Neural progenitor cell (in vitro differentiated cells): ENCODE measurements around the gene RAD1. TPM values are rescaled to one million over a fixed set of nuclear protein-coding genes. Genes with fewer than 3 reads are reported as not detected.

Experiments used
- DNase-seq: peaks from one replicate; pipeline ENCODE4 v3.0.0-alpha.2; 2016; ENCODE audit warnings: low spot score
- H2AFZ ChIP-seq: fragments of 200-600 bp; sonication (generic); replicated peaks from 2 replicates; pipeline ENCODE4 v1.6.1; 2016; ENCODE audit warnings: antibody characterized with exemption
- H3F3A ChIP-seq: fragments of 200-600 bp; sonication (generic); 2 replicates; pipeline ENCODE4 v1.6.1; 2016; ENCODE audit warnings: antibody characterized with exemption, low read depth
- H3K27ac ChIP-seq: fragments of 200-600 bp; sonication (generic); 2 replicates; pipeline ENCODE4 v1.5.1; 2016; ENCODE audit warnings: mild to moderate bottlenecking
- H3K27me3 ChIP-seq: fragments of 200-600 bp; sonication (generic); 2 replicates; pipeline ENCODE4 v1.6.1; 2016; ENCODE audit warnings: mild to moderate bottlenecking, moderate library complexity
- H3K36me3 ChIP-seq: fragments of 200-600 bp; sonication (generic); 2 replicates; pipeline ENCODE4 v1.5.1; 2016
- H3K4me1 ChIP-seq: fragments of 200-600 bp; sonication (generic); 2 replicates; pipeline ENCODE4 v1.6.1; 2016; ENCODE audit warnings: mixed run types
- H3K4me2 ChIP-seq: fragments of 200-600 bp; sonication (generic); 2 replicates; pipeline ENCODE4 v1.6.1; 2016
- H3K4me3 ChIP-seq: fragments of 200-600 bp; sonication (generic); 2 replicates; pipeline ENCODE4 v1.5.1; 2016
- H3K79me2 ChIP-seq: fragments of 200-600 bp; sonication (generic); 2 replicates; pipeline ENCODE4 v1.6.1; 2016; ENCODE audit warnings: low read depth
- H3K9ac ChIP-seq: fragments of 200-600 bp; sonication (generic); 2 replicates; pipeline ENCODE4 v1.6.1; 2016
- H3K9me3 ChIP-seq: fragments of 200-600 bp; sonication (generic); 2 replicates; pipeline ENCODE4 v1.5.1; 2016; ENCODE audit warnings: low read depth
- H4K20me1 ChIP-seq: fragments of 200-600 bp; sonication (generic); 2 replicates; pipeline ENCODE4 v1.6.1; 2016; ENCODE audit warnings: low read depth
- H3K27ac Mint-ChIP-seq: 3 replicates; pipeline ENCODE4 v1.8.0; 2021; ENCODE audit warnings: mixed read lengths
- H3K27me3 Mint-ChIP-seq: 2 replicates; pipeline ENCODE4 v1.8.0; 2022; ENCODE audit warnings: low read depth, mild to moderate bottlenecking, inconsistent platforms, moderate library complexity, mixed read lengths; ENCODE audit not compliant: insufficient read depth
- H3K36me3 Mint-ChIP-seq: 3 replicates; pipeline ENCODE4 v1.8.0; 2021; ENCODE audit warnings: mixed read lengths
- H3K4me1 Mint-ChIP-seq: 3 replicates; pipeline ENCODE4 v1.8.0; 2021; ENCODE audit warnings: mixed read lengths
- H3K4me3 Mint-ChIP-seq: 3 replicates; pipeline ENCODE4 v1.8.0; 2021; ENCODE audit warnings: mild to moderate bottlenecking, moderate library complexity, mixed read lengths
- H3K9me3 Mint-ChIP-seq: 3 replicates; pipeline ENCODE4 v1.8.0; 2020; ENCODE audit warnings: mixed read lengths
- EZH2 ChIP-seq: fragments of 200-600 bp; sonication (generic); IDR thresholded peaks from 2 replicates; pipeline ENCODE4 v1.6.1; 2017; ENCODE audit warnings: antibody characterized with exemption, mild to moderate bottlenecking, moderate library complexity
- EZH2phosphoT487 ChIP-seq: fragments of 200-600 bp; sonication (generic); IDR thresholded peaks from 2 replicates; pipeline ENCODE4 v1.6.1; 2017; ENCODE audit warnings: antibody characterized with exemption
- total RNA-seq: library from RNA; depleted of rRNA; stranded (reverse); fragments of >200 nt; gene quantifications from 2 replicates; pipeline ENCODE4 v1.2.3, GENCODE V29; 2015; ENCODE audit warnings: low replicate concordance
- TF ChIP-seq, protein P1 (sequence below): fragments of 200-600 bp; sonication (generic); IDR thresholded peaks from 2 replicates; pipeline ENCODE4 v1.5.1; 2017; ENCODE audit warnings: antibody characterized with exemption, mild to moderate bottlenecking

The RAD1 gene
- total RNA-seq, 1 donor from 2014 or later, result 40.6 TPM

DNA sequence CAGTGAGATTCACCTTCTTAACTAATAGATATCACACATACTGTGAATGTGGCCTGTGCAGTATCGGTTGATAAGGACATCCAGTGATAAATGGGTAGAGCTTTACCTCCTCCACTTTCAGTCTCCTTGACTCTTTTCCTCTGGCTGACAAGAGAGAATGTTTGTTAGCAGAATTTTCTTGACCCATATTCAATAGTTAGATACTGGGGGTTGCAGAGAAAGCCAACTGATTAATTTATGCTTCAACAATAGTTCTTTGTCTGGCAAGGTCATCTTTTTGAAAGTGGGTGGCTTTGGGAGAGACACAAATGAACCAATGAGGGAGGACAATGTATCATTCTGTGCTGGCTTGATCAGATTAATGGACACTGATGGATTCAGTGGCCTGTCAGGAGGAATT lies 46.0 kb downstream of the RAD1 start:
- Histone ChIP-seq H3K27me3 (no peaks in the 10 kb centered on the region), H2AFZ (no peak overlapping the region), H3K79me2 (no peaks in the 10 kb centered on the region), H3F3A (no peaks in the 10 kb centered on the region), H3K4me1 (no peaks in the 10 kb centered on the region), H4K20me1 (no peaks in the 10 kb centered on the region), H3K27ac (no peak overlapping the region), H3K4me3 (no peak overlapping the region), H3K9me3 (no peaks in the 10 kb centered on the region), H3K36me3 (no peaks in the 10 kb centered on the region), H3K4me2 (no peak overlapping the region), H3K9ac (no peak overlapping the region)
- Mint-ChIP-seq H3K27me3 (peaks cover 2% of the 10 kb centered on the region), H3K27ac (no peak overlapping the region), H3K4me3 (no peak overlapping the region), H3K36me3 (peaks cover 11% of the 10 kb centered on the region), H3K4me1 (peaks cover 10% of the 10 kb centered on the region), H3K9me3 (peaks cover 5% of the 10 kb centered on the region)
- TF ChIP-seq EZH2phosphoT487 (no peak), EZH2 (no peak)
- TF ChIP-seq, protein P1, sequence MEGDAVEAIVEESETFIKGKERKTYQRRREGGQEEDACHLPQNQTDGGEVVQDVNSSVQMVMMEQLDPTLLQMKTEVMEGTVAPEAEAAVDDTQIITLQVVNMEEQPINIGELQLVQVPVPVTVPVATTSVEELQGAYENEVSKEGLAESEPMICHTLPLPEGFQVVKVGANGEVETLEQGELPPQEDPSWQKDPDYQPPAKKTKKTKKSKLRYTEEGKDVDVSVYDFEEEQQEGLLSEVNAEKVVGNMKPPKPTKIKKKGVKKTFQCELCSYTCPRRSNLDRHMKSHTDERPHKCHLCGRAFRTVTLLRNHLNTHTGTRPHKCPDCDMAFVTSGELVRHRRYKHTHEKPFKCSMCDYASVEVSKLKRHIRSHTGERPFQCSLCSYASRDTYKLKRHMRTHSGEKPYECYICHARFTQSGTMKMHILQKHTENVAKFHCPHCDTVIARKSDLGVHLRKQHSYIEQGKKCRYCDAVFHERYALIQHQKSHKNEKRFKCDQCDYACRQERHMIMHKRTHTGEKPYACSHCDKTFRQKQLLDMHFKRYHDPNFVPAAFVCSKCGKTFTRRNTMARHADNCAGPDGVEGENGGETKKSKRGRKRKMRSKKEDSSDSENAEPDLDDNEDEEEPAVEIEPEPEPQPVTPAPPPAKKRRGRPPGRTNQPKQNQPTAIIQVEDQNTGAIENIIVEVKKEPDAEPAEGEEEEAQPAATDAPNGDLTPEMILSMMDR, result no peak
- DNase-seq, result no peak

DNA sequence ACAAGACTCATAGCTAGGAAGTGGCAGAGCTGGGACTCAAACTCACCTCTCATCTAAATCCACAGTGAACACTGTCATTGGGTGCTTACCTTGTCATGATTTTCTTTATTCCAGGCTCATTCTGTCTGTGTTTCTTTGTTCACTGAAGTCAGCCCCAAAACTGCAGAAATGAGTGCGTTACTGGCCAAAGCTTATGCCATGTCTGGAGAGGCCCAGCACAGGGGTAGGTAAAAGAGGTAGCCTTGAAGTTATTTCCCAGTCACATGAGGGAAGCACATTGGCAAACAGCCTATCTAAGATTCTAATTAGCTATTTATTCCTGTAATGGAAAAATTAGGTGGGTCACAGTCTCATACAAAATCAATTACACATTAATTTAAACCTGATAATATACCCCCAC lies 46.5 kb downstream of the RAD1 start:
- Mint-ChIP-seq H3K4me3 (no peak overlapping the region), H3K4me1 (peaks cover 10% of the 10 kb centered on the region), H3K36me3 (peaks cover 11% of the 10 kb centered on the region), H3K9me3 (peaks cover 5% of the 10 kb centered on the region), H3K27ac (no peak overlapping the region), H3K27me3 (peaks cover 2% of the 10 kb centered on the region)
- TF ChIP-seq EZH2 (no peak), EZH2phosphoT487 (no peak)
- TF ChIP-seq, protein P1, result no peak
- no peaks in the 10 kb centered on the region for H3K27me3 ChIP-seq
- no peaks in the 10 kb centered on the region for H3K9me3 ChIP-seq
- no peaks in the 10 kb centered on the region for H4K20me1 ChIP-seq
- no peak for DNase-seq
- H3K36me3 ChIP-seq, result no peaks in the 10 kb centered on the region
- no peaks in the 10 kb centered on the region for H3K79me2 ChIP-seq
- H3K27ac ChIP-seq, result no peak overlapping the region
- no peaks in the 10 kb centered on the region for H3F3A ChIP-seq
- no peak overlapping the region for H3K9ac ChIP-seq
- H3K4me1 ChIP-seq, result no peaks in the 10 kb centered on the region
- H3K4me2 ChIP-seq, result no peak overlapping the region
- no peak overlapping the region for H2AFZ ChIP-seq
- no peak overlapping the region for H3K4me3 ChIP-seq

DNA sequence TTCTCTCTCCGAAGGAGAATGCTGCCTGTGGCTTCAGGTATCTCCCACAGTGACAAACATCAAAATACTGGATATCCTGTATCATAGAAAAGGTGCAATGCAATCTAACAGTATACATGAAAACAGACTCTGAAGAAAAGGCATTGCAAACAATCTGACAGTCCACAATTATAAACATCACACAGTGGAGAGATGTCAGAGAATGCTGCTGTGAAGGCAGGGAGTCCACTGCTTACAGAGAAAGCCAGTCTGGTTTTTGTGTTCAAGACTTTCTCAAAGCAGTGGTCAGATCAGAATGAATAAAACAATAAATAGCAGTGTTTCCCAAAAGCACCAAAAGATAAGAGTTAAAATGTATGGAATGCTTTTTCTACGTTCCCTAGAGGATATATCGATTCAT lies 47.6 kb downstream of the RAD1 start:
- Histone ChIP-seq H3K4me1 (no peaks in the 10 kb centered on the region), H2AFZ (no peak overlapping the region), H3K9me3 (no peaks in the 10 kb centered on the region), H3K4me2 (no peak overlapping the region), H3K9ac (no peak overlapping the region), H3K36me3 (no peaks in the 10 kb centered on the region), H3K79me2 (no peaks in the 10 kb centered on the region), H3K4me3 (no peak overlapping the region), H4K20me1 (no peaks in the 10 kb centered on the region), H3F3A (no peaks in the 10 kb centered on the region), H3K27me3 (no peaks in the 10 kb centered on the region), H3K27ac (no peak overlapping the region)
- Mint-ChIP-seq H3K9me3 (peaks cover 5% of the 10 kb centered on the region), H3K27ac (no peak overlapping the region), H3K4me3 (no peak overlapping the region), H3K36me3 (peaks cover 11% of the 10 kb centered on the region), H3K27me3 (peaks cover 2% of the 10 kb centered on the region), H3K4me1 (peaks cover 10% of the 10 kb centered on the region)
- no peak for DNase-seq
- TF ChIP-seq EZH2 (no peak), EZH2phosphoT487 (no peak)
- TF ChIP-seq, protein P1, result no peak
